Right atrium auricular region (tissue), 2 donors: Measurements from ENCODE around the gene TMEM272. TPM values are rescaled to one million over a fixed set of nuclear protein-coding genes. Genes with fewer than 3 reads are reported as not detected.

Experiments
- DNase-seq: peaks from one replicate; pipeline ENCODE4 v3.0.0-alpha.2; 2019; ENCODE audit warnings: low spot score
- H3K27ac ChIP-seq, 2 donors: fragments of 200-600 bp; sonication (generic); 1 replicate in 1 of 2; 2 replicates in 1 of 2; pipeline ENCODE4 v1.5.1; 2016 to 2019
- H3K27me3 ChIP-seq, 2 donors: fragments of 200-600 bp; sonication (generic); one replicate each; pipeline versions ENCODE4 v1.5.1 to v1.6.0; 2017 to 2019
- H3K36me3 ChIP-seq: fragments of 200-600 bp; sonication (generic); one replicate; pipeline ENCODE4 v1.5.1; 2016
- H3K4me1 ChIP-seq, 2 donors: fragments of 200-600 bp; sonication (generic); one replicate each; pipeline versions ENCODE4 v1.5.1 to v1.6.0; 2017 to 2019
- H3K4me3 ChIP-seq, 2 donors: fragments of 200-600 bp; sonication (generic); 1 replicate in 1 of 2; 2 replicates in 1 of 2; pipeline ENCODE4 v1.5.1; 2017 to 2019; ENCODE audit warnings: mild to moderate bottlenecking in 1 of 2, moderate library complexity in 1 of 2
- H3K9me3 ChIP-seq, 2 donors: fragments of 200-600 bp; sonication (generic); one replicate each; pipeline ENCODE4 v1.5.1; 2019
- total RNA-seq, 2 donors: library from RNA; depleted of rRNA; stranded (reverse); fragments of >200 nt; gene quantifications; one replicate each; pipeline ENCODE4 v1.1.0, GENCODE V29; 2016
- TF ChIP-seq, protein P1 (sequence below), 2 donors: fragments of 200-600 bp; sonication (generic); IDR thresholded peaks; one replicate each; pipeline ENCODE4 v1.5.1; 2019; ENCODE audit warnings: antibody characterized with exemption in 2 of 2

The TMEM272 gene
- total RNA-seq, 2 donors from 2014 or later = 0.74 to 1.1 TPM

DNA sequence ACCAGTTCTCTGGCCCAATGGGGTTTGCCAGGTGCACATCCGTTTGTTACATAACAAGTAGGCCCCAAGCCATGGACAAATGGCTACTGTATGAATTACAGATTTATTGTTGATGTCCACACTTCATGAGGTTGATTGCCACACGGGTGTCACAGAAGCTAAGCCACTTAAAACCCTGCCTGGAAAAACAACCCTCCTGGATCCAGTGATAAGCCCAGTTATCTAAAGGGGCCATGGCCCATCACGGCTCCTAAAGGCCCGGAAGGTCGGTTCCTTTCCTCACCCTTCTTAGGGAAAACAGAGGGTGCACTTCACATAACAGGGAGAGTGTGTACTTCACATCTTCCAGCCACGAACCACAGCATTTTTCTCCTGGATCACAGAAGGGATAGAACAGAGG, 4.1 kb downstream of the TMEM272 start:
- Histone ChIP-seq H3K36me3 (no peaks in the 10 kb centered on the region), H3K9me3 (no peaks in the 10 kb centered on the region), H3K27ac (no peak overlapping the region), H3K4me3 (no peak overlapping the region), H3K4me1 (peaks cover 0 to 5% of the 10 kb centered on the region in 2 donors), H3K27me3 (no peaks in the 10 kb centered on the region)
- TF ChIP-seq, protein P1, sequence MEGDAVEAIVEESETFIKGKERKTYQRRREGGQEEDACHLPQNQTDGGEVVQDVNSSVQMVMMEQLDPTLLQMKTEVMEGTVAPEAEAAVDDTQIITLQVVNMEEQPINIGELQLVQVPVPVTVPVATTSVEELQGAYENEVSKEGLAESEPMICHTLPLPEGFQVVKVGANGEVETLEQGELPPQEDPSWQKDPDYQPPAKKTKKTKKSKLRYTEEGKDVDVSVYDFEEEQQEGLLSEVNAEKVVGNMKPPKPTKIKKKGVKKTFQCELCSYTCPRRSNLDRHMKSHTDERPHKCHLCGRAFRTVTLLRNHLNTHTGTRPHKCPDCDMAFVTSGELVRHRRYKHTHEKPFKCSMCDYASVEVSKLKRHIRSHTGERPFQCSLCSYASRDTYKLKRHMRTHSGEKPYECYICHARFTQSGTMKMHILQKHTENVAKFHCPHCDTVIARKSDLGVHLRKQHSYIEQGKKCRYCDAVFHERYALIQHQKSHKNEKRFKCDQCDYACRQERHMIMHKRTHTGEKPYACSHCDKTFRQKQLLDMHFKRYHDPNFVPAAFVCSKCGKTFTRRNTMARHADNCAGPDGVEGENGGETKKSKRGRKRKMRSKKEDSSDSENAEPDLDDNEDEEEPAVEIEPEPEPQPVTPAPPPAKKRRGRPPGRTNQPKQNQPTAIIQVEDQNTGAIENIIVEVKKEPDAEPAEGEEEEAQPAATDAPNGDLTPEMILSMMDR (IDR thresholded peaks at IDR 0.05) = no peak
- DNase-seq = no peak

DNA sequence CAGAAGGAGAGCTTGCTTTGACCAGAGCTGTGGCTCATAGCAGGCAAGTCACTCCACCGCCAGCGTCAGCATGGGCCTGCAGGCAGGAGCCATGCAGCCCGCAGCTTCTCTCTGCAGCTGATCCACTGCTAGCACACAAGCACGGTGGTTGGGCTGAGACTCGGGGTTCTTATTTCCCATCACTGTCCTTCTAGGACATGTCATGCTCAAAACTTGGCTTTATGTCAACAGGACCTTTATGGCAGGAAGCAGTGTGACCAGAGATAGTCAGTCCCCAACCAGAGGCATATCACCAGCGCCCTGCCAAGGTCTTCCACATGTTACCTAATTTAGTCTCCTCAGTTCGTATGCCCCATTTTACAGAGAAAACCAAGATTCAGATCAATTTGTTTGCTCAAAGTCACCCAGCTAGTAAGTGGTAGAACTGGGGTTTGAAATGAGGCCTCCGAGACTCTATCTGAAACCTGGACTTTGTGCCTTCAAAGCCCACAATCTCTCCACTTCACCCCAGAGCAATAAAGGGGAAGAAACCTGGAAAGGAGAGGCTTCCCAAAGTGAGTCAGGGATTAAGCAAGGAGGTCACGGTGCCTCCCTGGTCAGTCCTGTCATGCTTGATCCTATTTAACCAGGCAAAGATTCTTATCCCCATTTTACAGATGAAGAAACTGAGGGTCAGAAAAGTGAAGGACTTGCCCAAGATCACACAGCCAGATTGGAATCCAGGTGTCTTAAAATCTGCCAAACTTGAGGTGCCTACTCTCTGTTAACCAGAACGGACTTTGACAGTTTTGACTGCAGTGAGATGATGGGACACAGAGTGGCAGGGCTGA, 5.1 kb downstream of the TMEM272 start:
- Histone ChIP-seq H3K9me3 (no peaks in the 10 kb centered on the region), H3K27ac (no peak overlapping the region), H3K4me3 (no peak overlapping the region), H3K4me1 (peaks cover 0 to 5% of the 10 kb centered on the region in 2 donors), H3K27me3 (no peaks in the 10 kb centered on the region), H3K36me3 (no peaks in the 10 kb centered on the region)
- TF ChIP-seq, protein P1 (IDR thresholded peaks at IDR 0.05) = no peak
- no peak for DNase-seq

DNA sequence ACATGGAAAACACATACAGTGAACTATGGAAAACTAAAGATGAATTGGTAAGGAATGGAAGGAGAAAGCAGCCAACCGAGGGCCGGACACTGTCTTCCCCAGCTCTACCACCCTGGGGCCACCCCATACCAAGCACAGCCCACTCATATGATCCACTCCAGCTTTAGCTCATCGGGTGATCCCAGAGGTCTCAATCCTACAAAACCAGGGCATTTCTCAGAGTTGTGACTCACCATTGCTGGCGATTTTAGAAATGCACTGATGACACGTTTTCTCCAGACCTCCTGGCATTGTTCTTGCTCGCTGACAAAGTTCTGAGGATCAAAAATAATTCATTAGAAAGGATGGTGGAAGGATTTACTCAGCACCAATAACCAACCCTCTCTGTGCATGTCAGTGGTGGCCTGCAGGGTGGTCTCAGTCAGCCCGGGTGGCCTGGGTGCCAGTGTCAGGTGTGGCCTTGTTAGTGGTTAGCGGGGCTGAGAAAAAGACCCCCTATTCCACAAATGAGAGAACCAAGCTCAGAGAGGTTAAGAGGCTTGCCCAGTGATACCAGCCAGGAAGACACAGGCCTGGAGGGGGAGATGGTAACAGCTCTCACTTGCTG, 6.6 kb downstream of the TMEM272 start:
- Histone ChIP-seq H3K9me3 (no peaks in the 10 kb centered on the region), H3K27ac (no peak overlapping the region), H3K27me3 (no peaks in the 10 kb centered on the region), H3K36me3 (no peaks in the 10 kb centered on the region), H3K4me3 (no peak overlapping the region), H3K4me1 (peaks cover 0 to 5% of the 10 kb centered on the region in 2 donors)
- DNase-seq = no peak
- TF ChIP-seq, protein P1 (IDR thresholded peaks at IDR 0.05) = no peak

DNA sequence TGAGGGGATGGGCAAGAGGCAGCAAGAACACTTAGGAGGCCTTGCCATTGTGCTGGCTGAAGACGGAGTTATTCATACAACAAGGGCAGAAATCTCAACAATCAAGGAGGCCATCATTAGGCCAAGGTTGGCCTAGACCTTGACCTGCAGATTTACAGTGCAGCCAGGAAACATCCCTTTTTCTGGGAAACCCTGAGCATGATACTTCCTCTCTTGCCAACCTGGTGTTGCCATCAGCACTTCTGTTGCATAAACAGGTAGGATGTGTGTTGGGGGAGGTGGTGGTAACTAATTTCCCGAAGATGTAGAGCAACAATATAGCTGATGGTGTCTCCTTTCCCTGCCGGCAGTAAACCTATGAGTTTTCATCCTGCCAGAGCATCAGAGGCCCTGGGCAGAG, 8.0 kb downstream of the TMEM272 start:
- Histone ChIP-seq H3K9me3 (no peaks in the 10 kb centered on the region), H3K4me3 (no peak overlapping the region), H3K27ac (no peak overlapping the region), H3K4me1 (peaks cover 0 to 5% of the 10 kb centered on the region in 2 donors), H3K27me3 (no peaks in the 10 kb centered on the region), H3K36me3 (no peaks in the 10 kb centered on the region)
- DNase-seq = no peak
- TF ChIP-seq, protein P1 (IDR thresholded peaks at IDR 0.05) = no peak

DNA sequence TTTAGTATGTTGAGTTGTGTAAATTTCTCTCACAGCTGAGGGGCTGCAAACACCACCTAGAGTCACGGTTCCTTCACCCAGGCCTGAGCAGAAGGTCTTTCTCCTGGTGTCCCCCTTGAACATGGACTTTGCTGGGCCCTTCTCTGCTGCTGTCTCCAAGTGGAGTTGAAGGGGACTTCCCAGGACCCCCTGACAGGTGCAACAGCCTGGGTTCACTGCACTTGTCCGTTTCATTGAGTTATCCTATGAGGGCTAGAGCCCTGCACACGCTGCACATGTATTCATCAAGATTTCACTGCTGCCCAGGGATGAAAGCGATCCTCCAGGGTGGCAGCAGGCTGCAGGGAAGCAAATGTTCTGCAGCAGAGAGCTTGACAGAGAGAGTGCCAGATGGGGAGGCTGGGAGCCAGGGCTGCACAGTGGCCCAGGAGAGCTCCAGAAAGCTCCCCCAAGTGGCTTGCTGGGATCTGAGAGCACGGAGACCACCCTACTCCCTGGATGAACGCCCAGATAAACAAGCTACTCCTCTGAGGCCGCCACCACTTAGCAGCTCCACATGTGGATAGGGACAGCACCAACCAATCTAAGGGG, 10.3 kb downstream of the TMEM272 start:
- no peak for DNase-seq
- Histone ChIP-seq H3K4me1 (peaks cover 0 to 4% of the 10 kb centered on the region in 2 donors), H3K27ac (no peak overlapping the region), H3K4me3 (no peak overlapping the region), H3K27me3 (no peaks in the 10 kb centered on the region), H3K36me3 (no peaks in the 10 kb centered on the region), H3K9me3 (no peaks in the 10 kb centered on the region)
- TF ChIP-seq, protein P1 (IDR thresholded peaks at IDR 0.05) = no peak
